Thymus (tissue), 11 donors: ENCODE results near the gene RAB3A. TPM values are rescaled to one million over a fixed set of nuclear protein-coding genes. Genes with fewer than 3 reads are reported as not detected.

ENCODE experiments used
- DNase-seq, 9 donors: peaks; one replicate each; pipeline ENCODE4 v3.0.0-alpha.2; 2013; ENCODE audit warnings: low spot score in 9 of 9, low read depth in 6 of 9, missing footprints in 1 of 9
- H3K27ac ChIP-seq, 2 donors: one replicate each; pipeline ENCODE4 v1.5.1; 2013; ENCODE audit warnings: control low read depth in 1 of 2, low read depth in 1 of 2, low read length in 1 of 2, mild to moderate bottlenecking in 1 of 2, moderate library complexity in 1 of 2
- H3K27me3 ChIP-seq, 2 donors: one replicate each; pipeline ENCODE4 v1.5.1; 2013; ENCODE audit warnings: low read length in 1 of 2; ENCODE audit not compliant: control insufficient read depth in 2 of 2, insufficient read depth in 1 of 2
- H3K36me3 ChIP-seq, 2 donors: one replicate each; pipeline ENCODE4 v1.5.1; 2013; ENCODE audit warnings: low read length in 1 of 2, mild to moderate bottlenecking in 1 of 2, moderate library complexity in 1 of 2; ENCODE audit not compliant: control insufficient read depth in 2 of 2, insufficient read depth in 2 of 2
- H3K4me1 ChIP-seq, 2 donors: one replicate each; pipeline ENCODE4 v1.5.1; 2013; ENCODE audit warnings: low read length in 2 of 2; ENCODE audit not compliant: control insufficient read depth in 2 of 2, insufficient read depth in 2 of 2
- H3K4me3 ChIP-seq, 2 donors: one replicate each; pipeline ENCODE4 v1.5.1; 2013; ENCODE audit warnings: low read length in 2 of 2, control low read depth in 1 of 2, mild to moderate bottlenecking in 1 of 2
- H3K9me3 ChIP-seq, 2 donors: one replicate each; pipeline ENCODE4 v1.5.1; 2013; ENCODE audit warnings: low read length in 1 of 2, mild to moderate bottlenecking in 1 of 2; ENCODE audit not compliant: control insufficient read depth in 2 of 2, insufficient read depth in 1 of 2
- WGBS: extraction: QIAGEN DNeasy Blood & Tissue Kit; methylation state at CpG from one replicate; pipeline ENCODE4 v1.1.7; 2013; 5-methylcytosine and 5-hydroxymethylcytosine counted together
- polyA plus RNA-seq: library from polyadenylated mRNA; stranded (reverse); fragments of 200-250 nt; gene quantifications from one replicate; pipeline ENCODE4 v1.2.3, GENCODE V29; 2013
- total RNA-seq: library from RNA; stranded (reverse); fragments of 120-200 nt; gene quantifications from one replicate; pipeline ENCODE4 v1.2.4, GENCODE V29; 2013
- donor health status: healthy.

Gene RAB3A
- total and polyA plus RNA-seq, 2 donors: 0.52 to 1.0 TPM

GRCh38 chr19:18194554-18195238 is 9.1 kb downstream of the RAB3A start:
- Histone ChIP-seq H3K27ac (no peak overlapping the region), H3K27me3 (no peaks in the 10 kb centered on the region), H3K4me3 (no peak overlapping the region), H3K36me3 (peaks cover 11 to 18% of the 10 kb centered on the region in 2 donors), H3K4me1 (peaks cover 12 to 27% of the 10 kb centered on the region in 2 donors), H3K9me3 (peaks cover 0 to 5% of the 10 kb centered on the region in 2 donors)
- 38% methylated on average over 27 of the region's 27 CpGs for WGBS
- DNase-seq: no peak

- Histone ChIP-seq H3K27ac (no peak overlapping the region), H3K36me3 (peaks cover 11 to 18% of the 10 kb centered on the region in 2 donors), H3K4me3 (peak overlapping the region in 1 of 2 donors; percentile 75), H3K27me3 (no peaks in the 10 kb centered on the region), H3K9me3 (peaks cover 0 to 5% of the 10 kb centered on the region in 2 donors), H3K4me1 (peaks cover 12 to 27% of the 10 kb centered on the region in 2 donors)
- no peak for DNase-seq
- WGBS: 63% methylated on average over 12 of the region's 12 CpGs
Measured at GRCh38 chr19:18194181-18194530, 9.7 kb downstream of the RAB3A start.

- Histone ChIP-seq H3K27me3 (no peaks in the 10 kb centered on the region), H3K4me3 (peak overlapping the region; percentile 75 to 81), H3K9me3 (peaks cover 0 to 5% of the 10 kb centered on the region in 2 donors), H3K27ac (peak overlapping the region; percentile 64 to 86), H3K4me1 (peaks cover 12 to 27% of the 10 kb centered on the region in 2 donors), H3K36me3 (peaks cover 9 to 18% of the 10 kb centered on the region in 2 donors)
- DNase-seq: no peak
- whole genome bisulfite sequencing: 4% methylated on average over 46 of the region's 46 CpGs
Measured at GRCh38 chr19:18193388-18194180, 10.3 kb downstream of the RAB3A start.

- peak; percentile 92 to 99 (median 98) for DNase-seq
- H3K27ac ChIP-seq: peak within 1 kb of the TSS; percentile 84 to 89
- peak within 1 kb of the TSS; percentile 75 to 81 for H3K4me3 ChIP-seq
- peaks cover 9 to 13% of the 10 kb centered on the region in 2 donors for H3K36me3 ChIP-seq
- under 1% methylated on average over 74 of the region's 74 CpGs for WGBS
- no peaks in the 10 kb centered on the region for H3K27me3 ChIP-seq
- peaks cover 12 to 27% of the 10 kb centered on the region in 2 donors for H3K4me1 ChIP-seq
- peaks cover 0 to 5% of the 10 kb centered on the region in 2 donors for H3K9me3 ChIP-seq
Measured at GRCh38 chr19:18192673-18193387, 11.0 kb downstream of the RAB3A start, which contains the start of gene MPV17L2. TSS of gene MPV17L2 (plus strand) at chr19:18193218. CDS start at chr19:18193282, 64 bp downstream.

- no peak for DNase-seq
- WGBS: 87% methylated on average over 5 of the region's 5 CpGs
- peaks cover 0 to 5% of the 10 kb centered on the region in 2 donors for H3K9me3 ChIP-seq
- H3K27ac ChIP-seq: peak overlapping the region; percentile 62 to 84
- peaks cover 7 to 8% of the 10 kb centered on the region in 2 donors for H3K36me3 ChIP-seq
- no peak overlapping the region for H3K4me3 ChIP-seq
- no peaks in the 10 kb centered on the region for H3K27me3 ChIP-seq
- H3K4me1 ChIP-seq: peaks cover 12 to 27% of the 10 kb centered on the region in 2 donors
Measured at GRCh38 chr19:18191640-18192062, 12.2 kb downstream of the RAB3A start.

- Histone ChIP-seq H3K27ac (no peak overlapping the region), H3K4me3 (no peak overlapping the region), H3K36me3 (no peaks in the 10 kb centered on the region), H3K4me1 (peaks cover 12 to 27% of the 10 kb centered on the region in 2 donors), H3K27me3 (no peaks in the 10 kb centered on the region), H3K9me3 (peaks cover 0 to 5% of the 10 kb centered on the region in 2 donors)
- DNase-seq: no peak
- 98% methylated on average over 4 of the region's 4 CpGs for WGBS
Measured at GRCh38 chr19:18190278-18190677, 13.6 kb downstream of the RAB3A start.

- no peak for DNase-seq
- Histone ChIP-seq H3K27me3 (peaks cover 0 to 3% of the 10 kb centered on the region in 2 donors), H3K9me3 (no peaks in the 10 kb centered on the region), H3K36me3 (no peaks in the 10 kb centered on the region), H3K27ac (no peak overlapping the region), H3K4me3 (no peak overlapping the region), H3K4me1 (no peaks in the 10 kb centered on the region)
- WGBS: 93% methylated on average over 6 of the region's 6 CpGs
Measured at GRCh38 chr19:18185538-18185937, 18.3 kb downstream of the RAB3A start.

GRCh38 chr19:18183529-18183928 is 20.3 kb downstream of the RAB3A start:
- peaks cover 0 to 3% of the 10 kb centered on the region in 2 donors for H3K27me3 ChIP-seq
- H3K9me3 ChIP-seq: no peaks in the 10 kb centered on the region
- no peak overlapping the region for H3K4me3 ChIP-seq
- no peaks in the 10 kb centered on the region for H3K36me3 ChIP-seq
- no peak overlapping the region for H3K27ac ChIP-seq
- no peak for DNase-seq
- H3K4me1 ChIP-seq: no peaks in the 10 kb centered on the region
